ENCODE results near the gene PPP1R3G.

Gene PPP1R3G

DNA sequence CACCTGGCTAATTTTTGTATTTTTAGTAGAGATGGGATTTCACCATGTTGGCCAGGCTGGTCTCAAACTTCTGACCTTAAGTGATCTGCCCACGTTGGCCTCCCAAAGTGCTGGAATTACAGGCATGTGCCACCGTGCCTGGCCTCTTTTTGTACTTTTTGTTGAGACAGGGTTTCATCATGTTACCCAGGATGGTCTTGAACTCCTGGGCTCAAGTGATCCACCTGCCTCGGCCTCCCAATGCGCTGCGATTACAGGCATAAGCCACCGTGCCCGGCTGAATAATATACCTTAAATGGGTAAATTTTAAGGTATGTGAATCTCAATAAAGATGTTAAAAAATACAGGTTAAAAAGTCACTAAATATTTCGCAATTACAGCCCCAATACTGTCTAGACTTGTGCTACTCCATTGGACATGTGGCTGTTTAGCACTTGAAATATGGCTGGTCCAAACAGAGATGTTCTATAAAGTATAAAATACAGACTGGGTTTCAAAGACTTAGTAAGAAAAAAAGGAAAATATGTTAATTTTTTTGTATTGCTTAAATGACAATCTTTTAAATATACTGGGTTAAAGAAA is 42.1 kb downstream of the PPP1R3G start:
- Histone ChIP-seq H3K4me1 (ENCODE audit: control insufficient read depth, insufficient read depth, low read length) (peaks cover 21% of the 10 kb centered on the region), H3K9me3 (ENCODE audit: control insufficient read depth, insufficient read depth, low read depth, low read length) (no peaks in the 10 kb centered on the region), H3K9ac (ENCODE audit: low read length) (no peak overlapping the region), H3K4me3 (ENCODE audit: low read depth, low read length) (no peak overlapping the region), H3K27me3 (ENCODE audit: control insufficient read depth, insufficient read depth, low read length) (no peaks in the 10 kb centered on the region), H3K27ac (ENCODE audit: low read depth, low read length) (no peak overlapping the region), H3K36me3 (ENCODE audit: control insufficient read depth, insufficient read depth, low read length) (no peaks in the 10 kb centered on the region)

DNA sequence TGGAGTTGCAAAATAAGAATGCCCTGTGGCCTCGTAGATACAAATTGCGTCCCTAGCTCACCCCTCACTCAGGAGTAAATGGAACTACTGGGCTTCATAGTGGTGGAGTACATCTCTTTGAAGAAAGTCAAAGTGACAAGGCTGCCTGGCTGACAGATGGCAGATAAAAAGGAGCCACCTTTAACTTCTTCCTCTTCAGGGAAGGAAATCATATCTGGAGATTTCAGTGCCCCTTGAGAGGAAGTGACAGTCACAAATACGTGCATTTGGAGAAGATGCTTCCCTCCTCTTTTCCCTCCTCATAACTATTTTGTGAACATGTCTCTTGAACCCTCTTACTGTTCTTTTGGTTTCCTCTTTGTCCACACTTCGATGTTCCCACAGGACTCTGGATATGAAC is 43.2 kb downstream of the PPP1R3G start:
- peaks cover 32% of the 10 kb centered on the region for H3K4me1 ChIP-seq (ENCODE audit: control insufficient read depth, insufficient read depth, low read length)
- H3K27ac ChIP-seq (ENCODE audit: low read depth, low read length): no peak overlapping the region

DNA sequence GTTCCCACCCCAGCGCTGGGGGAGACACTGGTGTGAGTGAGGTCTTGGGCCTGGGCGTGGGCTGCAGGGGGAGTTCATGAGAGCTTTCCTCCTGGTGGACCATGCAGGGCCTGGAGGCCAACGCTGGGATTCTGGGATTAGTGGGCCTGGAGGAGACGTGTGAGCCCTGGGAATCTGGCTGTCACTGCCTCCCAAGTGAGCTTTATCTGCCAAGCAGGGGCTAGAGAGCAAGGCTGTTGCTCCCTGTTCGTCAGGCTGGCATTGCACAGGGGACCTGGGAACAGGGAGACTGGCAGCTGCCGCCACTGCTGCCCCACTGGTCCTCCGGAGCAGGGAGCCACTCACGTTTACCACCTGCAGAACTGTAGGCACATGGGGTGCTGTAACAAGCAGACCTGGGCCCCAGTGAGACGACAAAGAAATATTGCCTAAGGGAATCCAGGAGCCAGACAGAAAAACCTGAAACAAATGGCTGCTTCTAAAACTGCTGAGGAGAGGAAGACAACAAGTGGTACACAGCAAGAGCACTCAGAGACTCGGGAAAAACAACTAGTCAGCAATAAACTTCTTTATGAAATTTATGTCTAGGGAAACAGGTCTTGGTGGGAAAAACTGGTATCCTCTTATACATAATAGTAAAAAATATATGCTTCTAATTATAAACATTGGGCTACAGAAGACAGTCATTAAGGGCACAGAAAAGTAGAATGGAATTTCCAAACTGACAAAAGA is 45.2 kb downstream of the PPP1R3G start:
- H3K9ac ChIP-seq (ENCODE audit: low read length): no peak overlapping the region
- H3K36me3 ChIP-seq (ENCODE audit: control insufficient read depth, insufficient read depth, low read length): no peaks in the 10 kb centered on the region
- H3K27ac ChIP-seq (ENCODE audit: low read depth, low read length): no peak overlapping the region
- no peaks in the 10 kb centered on the region for H3K27me3 ChIP-seq (ENCODE audit: control insufficient read depth, insufficient read depth, low read length)
- no peaks in the 10 kb centered on the region for H3K9me3 ChIP-seq (ENCODE audit: control insufficient read depth, insufficient read depth, low read depth, low read length)
- H3K4me1 ChIP-seq (ENCODE audit: control insufficient read depth, insufficient read depth, low read length): peaks cover 37% of the 10 kb centered on the region
- no peak overlapping the region for H3K4me3 ChIP-seq (ENCODE audit: low read depth, low read length)

More for the DNA sequence above, 43.2 kb downstream of the PPP1R3G start:
- Histone ChIP-seq H3K9ac (ENCODE audit: low read length) (no peak overlapping the region), H3K36me3 (ENCODE audit: control insufficient read depth, insufficient read depth, low read length) (no peaks in the 10 kb centered on the region), H3K9me3 (ENCODE audit: control insufficient read depth, insufficient read depth, low read depth, low read length) (no peaks in the 10 kb centered on the region), H3K27me3 (ENCODE audit: control insufficient read depth, insufficient read depth, low read length) (no peaks in the 10 kb centered on the region), H3K4me3 (ENCODE audit: low read depth, low read length) (no peak overlapping the region)

DNA sequence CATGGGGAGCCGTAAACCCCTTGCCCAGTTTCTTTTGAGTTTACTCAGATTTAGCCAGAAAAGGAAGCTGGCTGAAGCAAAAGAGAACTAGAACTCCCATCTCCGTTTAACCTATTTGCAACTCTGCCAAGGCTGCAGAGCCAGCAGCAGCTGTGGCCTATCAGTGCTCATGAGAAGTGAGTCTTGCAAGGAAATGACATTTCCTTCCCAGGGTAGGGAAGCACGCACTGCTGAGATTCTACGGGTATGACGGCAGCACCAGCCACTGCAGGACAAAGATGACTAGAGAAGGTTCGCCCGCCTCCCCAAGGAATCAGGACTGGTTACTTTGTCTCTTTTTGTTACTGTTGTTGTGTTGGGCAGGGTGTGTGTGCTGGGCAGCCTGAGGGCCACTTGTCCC is 47.6 kb downstream of the PPP1R3G start:
- H3K36me3 ChIP-seq (ENCODE audit: control insufficient read depth, insufficient read depth, low read length): no peaks in the 10 kb centered on the region
- H3K27ac ChIP-seq (ENCODE audit: low read depth, low read length): no peak overlapping the region
- H3K9ac ChIP-seq (ENCODE audit: low read length): no peak overlapping the region
- H3K4me1 ChIP-seq (ENCODE audit: control insufficient read depth, insufficient read depth, low read length): peaks cover 27% of the 10 kb centered on the region
- no peaks in the 10 kb centered on the region for H3K9me3 ChIP-seq (ENCODE audit: control insufficient read depth, insufficient read depth, low read depth, low read length)
- no peaks in the 10 kb centered on the region for H3K27me3 ChIP-seq (ENCODE audit: control insufficient read depth, insufficient read depth, low read length)
- peak overlapping the region; percentile 9; the same call in 1 of the 2 replicates for H3K4me3 ChIP-seq (ENCODE audit: low read depth, low read length)

DNA sequence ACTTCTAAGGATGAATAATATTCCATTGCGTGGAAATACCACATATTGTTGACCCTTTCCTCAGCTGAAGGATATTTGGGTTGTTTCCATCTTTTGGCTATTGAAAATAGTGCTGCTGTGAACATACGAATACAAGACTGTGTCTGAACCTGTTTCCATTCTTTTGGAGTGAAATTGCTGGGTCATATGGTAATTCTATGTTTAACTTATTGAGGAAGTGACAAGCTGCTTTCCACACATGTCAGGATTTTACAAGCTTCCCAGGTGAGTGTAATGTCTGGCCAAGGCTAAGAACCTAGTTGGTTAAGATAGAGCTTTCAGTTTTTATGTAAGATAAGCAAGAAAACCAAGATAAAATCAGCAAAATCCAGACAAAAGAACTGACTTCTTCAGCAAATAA is 48.8 kb downstream of the PPP1R3G start:
- H3K27me3 ChIP-seq (ENCODE audit: control insufficient read depth, insufficient read depth, low read length): no peaks in the 10 kb centered on the region
- no peak overlapping the region for H3K4me3 ChIP-seq (ENCODE audit: low read depth, low read length)
- H3K9me3 ChIP-seq (ENCODE audit: control insufficient read depth, insufficient read depth, low read depth, low read length): no peaks in the 10 kb centered on the region
- H3K9ac ChIP-seq (ENCODE audit: low read length): no peak overlapping the region
- peaks cover 31% of the 10 kb centered on the region for H3K4me1 ChIP-seq (ENCODE audit: control insufficient read depth, insufficient read depth, low read length)
- H3K36me3 ChIP-seq (ENCODE audit: control insufficient read depth, insufficient read depth, low read length): no peaks in the 10 kb centered on the region
- no peak overlapping the region for H3K27ac ChIP-seq (ENCODE audit: low read depth, low read length)

DNA sequence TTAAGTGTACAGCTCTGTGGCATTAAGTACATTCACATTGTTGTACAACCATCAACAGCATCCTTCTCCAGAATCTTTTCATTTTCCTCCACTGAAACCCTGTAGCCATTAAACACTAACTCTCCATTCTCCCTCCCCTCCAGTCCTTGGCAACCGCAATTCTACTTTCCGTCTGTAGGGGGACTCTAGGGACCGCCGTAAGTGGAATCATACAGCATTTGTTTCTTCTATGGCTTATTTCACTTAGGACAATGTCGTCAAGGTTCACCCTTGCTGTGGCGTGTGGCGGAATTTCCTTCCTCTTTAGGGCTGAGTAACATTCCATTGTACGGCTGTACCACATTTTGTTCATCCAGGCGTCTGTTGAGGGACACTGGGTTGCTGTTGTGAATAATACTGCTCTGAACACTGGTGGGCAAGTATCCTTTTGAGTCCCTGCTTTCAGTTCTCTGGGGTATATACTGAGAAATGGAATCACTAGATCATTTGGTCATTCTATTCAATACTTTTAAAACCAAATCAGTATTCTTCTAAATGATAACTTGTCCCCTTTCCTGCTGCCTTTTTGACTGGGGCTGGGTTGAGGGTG is 50.7 kb downstream of the PPP1R3G start:
- Histone ChIP-seq H3K9ac (ENCODE audit: low read length) (no peak overlapping the region), H3K9me3 (ENCODE audit: control insufficient read depth, insufficient read depth, low read depth, low read length) (no peaks in the 10 kb centered on the region), H3K4me3 (ENCODE audit: low read depth, low read length) (no peak overlapping the region), H3K27ac (ENCODE audit: low read depth, low read length) (no peak overlapping the region), H3K36me3 (ENCODE audit: control insufficient read depth, insufficient read depth, low read length) (no peaks in the 10 kb centered on the region), H3K27me3 (ENCODE audit: control insufficient read depth, insufficient read depth, low read length) (no peaks in the 10 kb centered on the region), H3K4me1 (ENCODE audit: control insufficient read depth, insufficient read depth, low read length) (peaks cover 35% of the 10 kb centered on the region)

DNA sequence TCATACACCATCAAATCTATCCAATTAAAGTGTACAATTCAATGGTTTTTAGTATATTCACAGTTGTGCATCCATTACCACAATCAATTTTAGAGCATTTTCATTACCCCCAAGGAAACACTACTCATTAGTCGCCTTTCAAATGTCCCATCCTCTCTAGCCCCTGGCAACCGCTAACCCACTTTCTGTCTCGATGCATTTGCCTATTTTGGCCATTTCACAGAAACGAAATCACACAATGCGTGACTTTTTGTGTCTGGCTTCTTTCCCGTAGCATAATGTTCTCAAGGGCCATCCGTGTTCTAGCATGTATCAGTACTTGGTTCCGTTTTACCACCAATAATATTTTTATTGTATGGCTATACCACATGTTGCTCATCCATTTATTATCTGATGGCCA is 51.7 kb downstream of the PPP1R3G start:
- H3K9me3 ChIP-seq (ENCODE audit: control insufficient read depth, insufficient read depth, low read depth, low read length): no peaks in the 10 kb centered on the region
- no peaks in the 10 kb centered on the region for H3K36me3 ChIP-seq (ENCODE audit: control insufficient read depth, insufficient read depth, low read length)
- no peak overlapping the region for H3K9ac ChIP-seq (ENCODE audit: low read length)
- no peak overlapping the region for H3K27ac ChIP-seq (ENCODE audit: low read depth, low read length)
- no peak overlapping the region for H3K4me3 ChIP-seq (ENCODE audit: low read depth, low read length)
- H3K4me1 ChIP-seq (ENCODE audit: control insufficient read depth, insufficient read depth, low read length): peaks cover 32% of the 10 kb centered on the region
- H3K27me3 ChIP-seq (ENCODE audit: control insufficient read depth, insufficient read depth, low read length): no peaks in the 10 kb centered on the region
